Vein endothelial cell (primary cell): ENCODE results near the gene CRBN. TPM values are rescaled to one million over a fixed set of nuclear protein-coding genes. Genes with fewer than 3 reads are reported as not detected.

ENCODE experiments used
- small RNA-seq: library from RNA; depleted of rRNA; stranded (forward); fragments of <200 nt; gene quantifications from one replicate; pipeline ENCODE3, GENCODE V24; 2012
- total RNA-seq: library from RNA; depleted of rRNA; stranded (reverse); fragments of >200 nt; gene quantifications from 2 replicates; pipeline ENCODE4 v1.2.3, GENCODE V29; 2012

Gene CRBN
- total RNA-seq, result 64.3 and 78.6 TPM in 2 replicates

DNA sequence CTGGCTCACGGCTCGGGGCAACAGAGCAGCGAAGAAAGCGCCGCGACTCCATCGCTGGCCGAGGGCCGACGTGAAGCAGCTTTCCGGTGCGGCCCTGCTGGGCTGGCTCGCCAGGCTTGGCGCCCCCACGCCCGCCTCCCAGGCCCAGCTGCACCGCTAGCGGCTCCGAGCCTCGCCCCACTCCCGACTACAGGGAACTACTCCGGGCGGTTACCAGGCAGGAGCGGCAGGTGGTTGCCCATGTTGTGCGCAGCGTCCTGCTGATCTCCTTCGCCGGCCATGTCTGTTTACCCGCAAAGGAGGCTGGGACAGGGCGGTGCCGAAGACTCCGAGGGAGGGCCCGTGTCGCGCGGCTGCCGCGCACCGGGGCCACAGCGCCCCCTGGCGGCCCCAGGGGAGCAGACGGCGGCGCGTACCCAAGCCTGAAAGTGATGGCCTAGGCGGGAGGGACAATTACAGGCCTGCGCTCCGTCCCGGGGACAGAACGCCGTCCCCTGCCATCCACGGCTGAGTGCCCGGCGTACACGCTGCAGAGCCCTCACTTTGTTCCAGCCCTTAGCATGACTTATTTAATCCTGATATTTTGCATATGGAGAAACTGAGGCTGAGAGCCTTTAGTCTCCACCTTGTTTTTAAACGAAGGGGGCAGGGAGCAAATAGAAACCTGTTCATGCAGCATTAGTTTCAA, at the start of gene CRBN:
TSS of gene CRBN (minus strand) at position 285 of the 688 bp plus-strand sequence. CDS start at position 281, 4 bp downstream.

GRCh38 chr3:3126477-3127431, 52.7 kb downstream of the CRBN start, which contains the start of gene TRNT1:
Gene TRNT1, plus strand, starts transcription at chr3:3126940. Its CDS starts 2,101 bp downstream, at chr3:3129041.

DNA sequence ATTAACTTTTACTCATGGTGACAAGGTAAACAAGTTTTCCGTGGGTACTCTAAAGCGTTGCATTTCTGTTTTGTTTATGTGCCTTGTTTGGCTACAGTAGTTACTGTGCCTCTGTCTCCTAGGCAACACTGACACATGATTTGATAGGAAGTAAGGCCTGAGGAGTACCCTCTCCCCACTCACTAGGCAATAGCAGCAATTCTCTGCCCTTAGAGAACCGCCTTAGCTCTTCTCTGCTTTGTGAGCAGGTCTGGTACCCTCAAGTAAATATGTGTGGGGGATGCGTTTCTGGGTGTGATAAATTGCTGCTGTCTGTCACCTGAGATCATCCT, 69.2 kb downstream of the CRBN start, which contains the start of gene IL5RA:
TSS of gene IL5RA (minus strand) at position 76 of the 332 bp plus-strand sequence. CDS start 5,390 bp downstream, outside the sequence.

Small RNAs within 50 kb of the gene (small RNA-seq; reads per million reads assigned to genes)
- gene RF00416, result not detected

Other genes with a start within 250 kb of the CRBN start
- gene IL5RA, start 69.3 kb downstream of the CRBN start, total RNA-seq, result not detected in 2 replicates
- 13.7 and 16.8 TPM in 2 replicates for gene TRNT1, start 52.8 kb downstream of the CRBN start, total RNA-seq